T-helper 2 cell (primary cell): ENCODE results near the gene AANAT.
A peak's percentile ranks its signal among the peaks of the same experiment; 100 is the strongest.

ENCODE experiments used
- DNase-seq, 5 experiments: peaks; one replicate each; pipeline versions ENCODE4 v3.0.0 to v3.0.0-alpha.2; 2012 to 2022
- total RNA-seq, 2 donors: gene quantifications; one replicate each; lab custom pipeline; 2026; lab: John Stamatoyannopoulos, UW

Gene AANAT
- 0 to 0.13 reads per million in 2 donors for total RNA-seq

DNA sequence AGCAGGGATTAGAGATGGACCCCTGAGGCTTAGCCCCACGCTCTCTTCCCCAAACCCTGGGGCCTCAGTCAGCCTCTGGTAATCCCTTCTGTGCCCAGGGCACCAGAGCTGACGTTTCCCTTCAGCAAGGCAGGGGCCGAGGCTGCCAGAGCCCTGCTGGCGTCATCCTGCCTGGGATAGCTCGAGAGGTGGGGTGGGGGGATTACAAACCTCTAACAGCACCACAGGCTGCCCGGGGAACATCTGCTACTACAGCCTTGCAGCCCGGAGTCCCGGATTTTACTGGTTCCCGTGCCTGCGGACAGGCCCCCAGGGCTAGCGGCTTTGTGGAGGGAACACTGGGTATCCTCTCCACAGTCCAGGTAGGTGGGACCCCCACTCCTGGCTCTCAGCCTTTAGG, at the start of gene AANAT:
TSS of gene AANAT (plus strand) at position 238 of the 400 bp plus-strand sequence. CDS start 1,144 bp downstream, outside the sequence.
- no peak for DNase-seq

DNA sequence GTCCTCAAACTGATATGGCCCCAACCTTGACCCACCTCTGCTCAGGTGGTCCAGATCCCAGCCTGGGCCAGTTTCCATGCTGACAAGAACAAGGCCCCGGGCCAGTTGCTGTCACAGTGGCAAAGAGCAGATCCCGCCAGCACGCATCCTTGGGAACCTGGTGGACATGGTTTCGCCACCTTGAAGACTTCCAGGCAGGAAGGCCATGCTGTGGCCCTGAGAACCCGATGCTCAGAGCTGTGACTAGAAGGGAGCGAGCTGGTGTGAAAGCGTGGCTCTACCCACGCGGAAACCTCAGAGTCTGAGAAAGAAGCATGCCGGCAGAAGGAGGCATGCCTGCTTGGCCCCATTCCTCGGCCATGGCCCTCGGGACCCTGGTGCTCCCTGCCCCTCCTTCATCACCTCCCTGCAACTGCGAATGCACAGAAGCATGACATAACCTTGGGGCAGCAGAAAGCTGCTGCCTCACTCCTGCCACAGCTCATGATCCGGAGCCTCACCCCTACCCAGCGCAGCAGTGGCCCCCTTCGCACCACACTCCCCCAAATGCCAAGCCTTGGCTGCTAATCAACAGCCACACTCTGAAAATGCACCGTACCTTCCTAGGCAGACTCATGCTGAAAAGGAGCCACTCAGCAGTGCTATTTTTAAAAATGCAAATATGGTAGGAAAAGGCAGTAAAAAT, 47.7 kb upstream of the AANAT start:
- DNase-seq: no peak

DNA sequence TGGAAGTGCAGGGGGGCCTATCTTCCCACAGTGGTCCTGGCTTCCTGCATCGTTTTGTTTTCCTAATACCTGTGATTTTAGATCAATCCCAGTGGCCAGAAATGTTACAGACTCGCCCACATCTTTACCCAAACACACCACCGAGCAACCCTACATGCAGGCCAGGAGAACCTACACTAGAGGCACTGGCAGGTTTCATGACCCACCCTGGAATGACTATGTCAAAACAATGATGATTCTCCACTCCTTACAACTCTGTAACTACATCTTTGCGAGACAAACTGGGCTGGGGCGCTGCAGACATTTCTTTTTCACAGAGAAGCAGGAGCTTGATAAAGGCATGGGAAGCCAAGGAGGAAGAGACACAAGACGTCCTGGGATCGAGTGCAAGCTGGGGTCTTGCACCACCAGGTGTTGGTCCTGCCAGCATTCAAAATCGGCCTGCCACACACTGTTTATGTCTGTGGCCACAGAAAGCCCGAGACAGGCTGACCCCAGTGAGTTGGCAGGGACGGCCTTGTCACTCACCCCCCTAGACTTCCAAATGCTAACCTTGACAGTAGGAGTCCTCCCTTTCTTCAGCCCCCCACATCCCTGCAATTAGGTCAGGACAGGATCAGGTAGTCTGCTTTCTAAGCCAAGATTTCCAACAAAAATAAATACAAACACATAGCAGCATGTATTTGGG, 46.9 kb upstream of the AANAT start:
- no peak for DNase-seq

DNA sequence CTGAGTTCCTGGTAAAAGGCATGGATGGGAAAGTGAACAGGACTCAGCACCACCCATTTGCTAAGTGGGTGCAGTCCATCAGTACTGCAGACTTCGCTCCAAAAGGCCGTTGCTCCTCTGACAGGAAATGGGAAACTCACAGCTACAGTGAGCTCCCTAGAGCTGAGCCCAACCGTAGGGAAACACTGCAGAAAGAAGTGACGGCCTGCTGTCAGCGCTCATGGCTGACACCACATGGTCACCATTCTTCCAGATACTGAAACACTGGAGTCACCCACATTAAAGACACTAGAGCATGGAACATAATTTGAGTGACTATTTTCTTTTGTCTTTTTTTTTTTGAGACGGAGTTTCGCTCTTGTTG, 46.4 kb upstream of the AANAT start:
- no peak for DNase-seq

DNA sequence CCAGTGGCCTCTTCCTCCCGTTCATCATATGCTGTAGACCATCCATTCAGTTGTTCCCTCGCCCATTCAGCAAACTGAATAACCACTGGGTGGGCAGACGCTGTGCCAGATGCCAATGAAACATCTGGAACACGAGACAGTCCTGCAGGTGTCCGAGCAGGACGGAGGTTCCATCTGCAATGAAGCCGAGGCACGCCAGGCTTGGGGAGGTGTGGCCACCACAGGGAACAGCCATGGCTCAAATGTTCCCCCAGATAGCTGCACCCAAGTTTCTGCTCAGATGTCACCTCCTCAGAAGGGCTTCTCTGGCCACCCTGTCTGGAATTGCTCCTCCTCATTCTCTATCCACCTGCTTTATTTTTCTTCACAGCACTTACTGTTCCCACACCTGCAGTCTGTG, 45.0 kb upstream of the AANAT start:
- DNase-seq: no peak

DNA sequence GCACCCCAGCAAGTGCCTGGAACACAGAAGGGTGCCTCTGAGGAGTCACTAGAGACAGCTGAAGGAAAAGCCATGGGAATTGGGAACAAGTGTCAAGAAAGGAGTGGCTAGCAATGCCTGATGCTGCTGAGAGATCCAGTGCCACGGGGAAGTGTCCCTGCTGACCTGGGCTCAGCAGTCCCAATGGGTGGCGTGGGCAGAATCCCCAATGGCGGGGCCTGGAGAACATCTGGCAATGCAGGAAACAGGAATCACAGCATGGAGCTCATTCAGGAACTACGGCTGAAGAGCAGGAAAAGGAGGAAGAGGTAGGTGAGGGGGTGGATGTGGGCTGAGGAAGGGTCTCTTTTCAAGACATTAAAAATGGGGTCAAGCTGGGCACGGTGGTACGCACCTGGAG, 44.5 kb upstream of the AANAT start:
- DNase-seq: no peak

DNA sequence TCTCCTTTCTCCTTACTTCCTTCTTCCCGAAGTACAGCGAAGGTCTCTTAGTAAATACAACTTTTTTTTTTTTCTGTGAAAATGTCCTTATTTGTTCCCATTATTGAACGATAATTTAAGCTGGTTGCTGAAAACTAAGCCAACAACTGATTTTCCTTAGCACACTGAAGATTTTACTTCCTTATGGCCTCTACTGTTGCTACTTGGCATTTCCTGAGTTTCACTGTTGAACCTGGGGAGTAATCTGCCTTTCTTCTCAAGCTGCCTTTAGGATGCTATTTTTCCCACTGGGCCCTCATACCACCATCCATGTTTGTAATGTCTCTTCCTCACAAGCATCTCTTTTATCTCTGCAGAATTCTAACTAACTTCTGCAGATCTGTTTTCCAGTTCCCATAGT, 40.5 kb upstream of the AANAT start:
- no peak for DNase-seq

DNA sequence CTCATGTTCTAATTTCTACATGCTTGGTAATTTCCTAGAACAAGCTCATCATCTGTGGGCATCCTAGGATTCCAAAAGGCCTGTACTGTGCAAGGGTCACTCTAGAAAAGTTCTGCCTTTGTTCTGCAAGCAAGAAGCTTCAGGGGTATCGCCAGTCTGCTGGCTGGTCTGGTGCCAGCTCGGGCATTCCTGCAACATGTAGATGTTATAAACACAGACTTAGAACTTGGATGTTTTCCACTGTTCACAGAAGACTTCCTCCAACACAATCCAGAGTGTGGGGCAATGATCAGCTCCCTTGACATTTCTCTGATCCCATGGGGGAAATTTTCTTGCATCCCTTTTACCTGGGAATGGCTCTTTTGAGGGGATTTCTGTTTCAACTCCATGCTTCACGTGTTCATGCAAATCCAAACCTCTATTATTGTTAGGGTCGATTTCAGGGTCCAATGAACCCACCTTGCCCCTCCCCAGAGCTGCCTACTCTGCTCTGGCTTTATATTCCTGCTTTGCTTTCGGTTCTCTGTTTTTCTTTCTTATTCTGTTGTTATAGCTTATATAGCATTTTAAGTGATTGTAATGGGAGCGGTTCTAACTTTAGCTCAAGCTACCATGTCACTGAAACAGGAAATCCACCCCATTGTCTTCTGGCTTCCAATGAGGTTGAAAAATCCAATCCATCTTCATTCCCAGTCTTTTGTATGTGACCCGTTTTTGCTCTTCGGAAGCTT, 39.7 kb upstream of the AANAT start:
- DNase-seq: no peak

DNA sequence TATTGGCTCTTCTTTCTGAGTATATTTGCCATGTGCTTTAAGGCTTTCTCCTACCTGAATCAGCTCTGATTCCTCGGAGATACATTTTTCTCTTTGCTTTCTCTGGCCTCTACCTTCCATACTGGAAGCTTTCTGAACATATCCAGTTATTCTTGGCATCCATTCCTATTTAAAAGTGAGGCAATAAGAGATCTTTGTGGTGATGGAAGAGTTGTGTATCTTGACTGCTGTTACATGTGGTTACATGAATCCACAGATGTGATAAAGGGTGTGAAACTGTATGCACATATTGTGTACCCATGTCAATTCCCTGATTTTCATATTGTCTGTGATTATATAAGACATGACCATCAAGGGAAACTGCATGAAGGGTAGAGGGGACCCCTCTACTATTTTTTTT, 38.9 kb upstream of the AANAT start:
- no peak for DNase-seq

DNA sequence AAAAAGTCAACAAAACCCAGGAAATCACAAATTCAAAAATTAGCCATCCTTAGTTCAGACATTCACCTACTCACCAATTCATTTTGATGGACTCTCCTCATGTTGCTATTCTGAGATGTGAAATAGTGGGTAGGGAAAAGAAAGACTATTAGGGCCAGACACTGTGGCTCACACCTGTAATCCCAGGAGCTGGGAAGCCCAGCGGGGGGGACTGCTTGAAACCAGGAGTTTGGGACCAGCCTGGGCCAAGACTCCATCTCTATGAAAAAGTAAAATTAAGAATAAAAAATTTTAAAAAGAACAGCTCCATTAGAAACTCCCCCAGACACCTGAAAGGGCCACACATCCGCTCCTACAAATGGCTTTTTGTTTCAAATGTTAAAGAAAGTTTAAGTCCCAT, 35.9 kb upstream of the AANAT start:
- no peak for DNase-seq

DNA sequence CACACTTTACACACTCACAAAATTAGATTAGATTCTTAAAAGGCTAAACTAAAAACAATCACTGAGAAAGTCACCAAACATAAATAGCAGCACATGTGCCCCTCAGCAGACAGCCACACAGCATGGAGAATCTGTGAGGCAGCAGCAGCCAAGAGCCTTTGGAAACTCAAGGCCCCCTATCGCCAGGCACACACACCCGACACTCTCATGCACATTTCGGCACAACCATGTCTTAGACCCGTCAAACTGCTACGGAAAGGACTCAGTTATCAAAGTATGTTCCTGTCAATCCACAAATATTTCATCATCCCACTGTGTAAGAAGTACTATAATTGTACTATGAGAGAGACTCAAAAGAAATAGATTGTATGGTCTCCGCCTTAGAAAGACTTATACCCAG, 35.4 kb upstream of the AANAT start:
- DNase-seq: no peak

DNA sequence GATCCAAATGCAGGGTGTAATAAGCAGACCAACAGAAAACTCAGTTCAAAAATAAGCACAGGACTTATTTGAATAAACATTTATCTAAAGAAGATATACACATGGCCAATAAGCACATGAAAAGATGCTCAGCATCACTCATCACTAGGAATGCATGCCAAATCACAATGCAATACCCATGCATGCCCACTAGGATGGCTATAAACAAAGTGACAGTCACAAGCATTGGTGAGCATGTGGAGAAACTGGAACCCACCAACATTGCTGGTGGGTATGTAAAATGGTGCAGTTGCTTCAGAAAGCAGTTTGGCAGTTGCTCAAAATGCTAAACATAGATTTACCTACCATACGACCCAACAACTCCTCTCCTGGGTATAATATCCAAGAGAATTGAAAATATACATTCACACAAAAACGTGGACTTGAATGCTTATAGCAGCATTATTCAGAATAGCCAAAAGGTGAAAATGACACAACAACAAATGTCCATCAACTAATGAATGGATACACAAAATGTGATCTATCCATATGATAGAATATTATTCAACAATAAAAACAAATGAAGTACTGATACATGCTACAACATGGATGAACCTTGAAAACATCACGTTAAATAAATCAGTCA, 34.6 kb upstream of the AANAT start:
- DNase-seq: peak in 1 of 5 experiments; percentile 44

DNA sequence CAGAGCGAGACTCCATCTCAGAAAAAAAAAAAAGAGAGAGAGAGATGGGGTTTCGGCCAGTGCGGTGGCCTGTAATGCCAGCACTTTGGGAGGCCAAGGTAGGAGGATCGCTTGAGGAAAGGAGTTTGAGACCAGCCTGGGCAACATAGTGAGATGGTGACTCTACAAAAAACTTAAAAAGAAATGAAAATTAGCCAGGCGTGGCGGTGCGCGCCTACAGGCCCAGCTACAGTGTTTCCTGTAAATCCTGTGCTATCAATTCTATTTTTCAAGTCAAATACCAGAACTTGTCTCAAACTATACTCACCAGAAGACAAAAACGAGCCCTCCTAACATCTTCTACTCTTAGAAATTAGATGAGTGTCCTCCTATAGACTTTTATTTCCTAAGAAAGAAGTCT, 33.7 kb upstream of the AANAT start:
- DNase-seq: no peak

DNA sequence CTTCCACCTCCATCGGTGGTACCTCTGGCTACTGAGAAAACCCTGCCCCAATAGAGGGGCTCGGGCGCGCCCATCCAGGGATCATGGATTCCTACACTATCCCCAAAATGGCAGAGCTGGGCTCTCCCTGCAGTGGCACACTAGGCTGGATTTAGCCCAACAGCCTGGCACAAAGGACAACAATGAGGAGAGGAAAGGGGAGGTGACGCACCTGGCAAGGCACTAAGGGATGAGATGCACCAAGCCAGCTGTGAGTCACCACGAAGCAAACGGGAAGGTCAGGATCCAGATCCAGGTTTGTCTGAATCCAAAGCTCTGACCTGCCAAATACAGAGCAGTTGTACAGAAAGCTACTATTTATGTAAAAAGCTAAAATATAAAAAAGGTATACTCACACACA, 32.5 kb upstream of the AANAT start:
- DNase-seq: no peak

DNA sequence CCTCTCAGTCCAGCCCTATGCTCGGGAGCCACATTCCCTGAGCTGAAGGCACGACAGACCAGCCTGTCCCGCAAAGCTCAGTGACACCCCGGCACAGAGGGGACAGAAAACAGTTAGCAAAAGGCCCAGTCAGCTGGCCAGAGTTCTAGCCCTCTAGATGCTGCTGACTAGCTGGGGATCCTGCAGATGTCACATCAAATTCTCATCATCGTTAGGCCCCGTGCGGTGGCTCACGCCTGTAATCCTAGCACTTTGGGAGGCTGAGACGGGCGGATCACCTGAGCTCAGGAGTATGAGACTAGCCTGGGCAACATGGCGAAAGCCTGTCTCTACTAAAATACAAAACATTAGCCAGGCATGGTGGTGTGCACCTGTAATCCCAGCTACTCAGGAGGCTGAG, 31.7 kb upstream of the AANAT start:
- DNase-seq: no peak

DNA sequence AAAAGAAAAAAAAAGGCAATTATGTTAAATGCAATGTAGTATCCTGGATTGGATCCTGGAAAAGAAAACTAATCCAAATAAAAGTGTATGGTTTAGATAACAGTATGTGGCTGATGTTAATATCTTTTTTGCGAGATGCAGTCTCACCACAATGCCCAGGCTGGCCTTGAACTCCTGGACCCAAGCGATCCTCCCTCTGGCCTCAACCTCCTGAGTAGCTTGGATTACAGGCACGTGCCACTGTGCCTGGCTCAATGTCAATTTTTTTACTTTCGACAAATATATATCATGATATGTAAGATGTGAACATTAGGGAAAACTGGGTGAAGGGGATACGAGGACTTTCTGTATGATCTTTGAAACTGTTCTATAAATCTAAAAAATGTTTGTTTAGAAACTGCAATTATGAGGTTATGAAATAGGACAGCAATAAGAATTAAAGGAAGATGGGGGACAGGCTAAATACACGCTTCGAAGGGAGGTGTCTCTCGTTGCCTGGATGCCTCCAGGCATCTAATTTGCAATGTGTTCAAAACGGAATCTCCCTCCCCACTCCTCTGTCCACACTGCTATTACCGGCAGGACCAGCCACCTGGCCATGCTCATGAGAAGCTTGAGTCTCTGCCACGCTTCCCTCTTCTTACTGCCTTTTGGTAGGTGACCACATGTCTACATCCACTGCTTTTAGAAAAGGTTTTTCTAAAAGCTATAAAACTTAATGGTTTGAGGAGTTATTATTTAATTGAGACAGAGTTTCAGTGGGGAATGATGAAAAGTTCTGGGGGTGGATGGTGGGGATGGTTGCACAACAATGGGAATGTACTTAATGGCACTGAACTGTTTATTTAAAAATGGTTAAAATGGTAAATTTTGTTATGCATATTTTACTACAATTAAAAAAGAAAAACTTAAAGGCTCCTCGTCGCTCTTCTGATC, 29.7 kb upstream of the AANAT start:
- DNase-seq: no peak

DNA sequence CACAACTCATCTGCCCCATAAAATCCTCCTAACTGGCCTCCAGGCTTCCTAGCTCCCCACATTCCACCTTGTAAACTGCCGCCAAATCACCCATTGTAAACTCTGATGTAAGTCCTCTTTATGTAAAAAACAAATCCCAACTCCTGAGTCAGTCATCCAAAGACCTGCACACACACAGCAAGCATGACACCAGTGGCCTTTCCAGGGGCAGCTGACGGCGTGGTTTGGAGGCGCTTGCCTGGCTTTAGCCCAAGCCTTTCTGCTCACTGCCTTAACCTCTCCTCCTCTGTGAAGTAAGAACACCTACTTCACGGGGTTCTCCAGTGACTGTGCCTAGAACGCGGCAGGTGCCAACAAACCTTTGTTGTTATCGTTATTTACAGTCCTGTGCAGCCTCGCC, 28.5 kb upstream of the AANAT start:
- DNase-seq: no peak

DNA sequence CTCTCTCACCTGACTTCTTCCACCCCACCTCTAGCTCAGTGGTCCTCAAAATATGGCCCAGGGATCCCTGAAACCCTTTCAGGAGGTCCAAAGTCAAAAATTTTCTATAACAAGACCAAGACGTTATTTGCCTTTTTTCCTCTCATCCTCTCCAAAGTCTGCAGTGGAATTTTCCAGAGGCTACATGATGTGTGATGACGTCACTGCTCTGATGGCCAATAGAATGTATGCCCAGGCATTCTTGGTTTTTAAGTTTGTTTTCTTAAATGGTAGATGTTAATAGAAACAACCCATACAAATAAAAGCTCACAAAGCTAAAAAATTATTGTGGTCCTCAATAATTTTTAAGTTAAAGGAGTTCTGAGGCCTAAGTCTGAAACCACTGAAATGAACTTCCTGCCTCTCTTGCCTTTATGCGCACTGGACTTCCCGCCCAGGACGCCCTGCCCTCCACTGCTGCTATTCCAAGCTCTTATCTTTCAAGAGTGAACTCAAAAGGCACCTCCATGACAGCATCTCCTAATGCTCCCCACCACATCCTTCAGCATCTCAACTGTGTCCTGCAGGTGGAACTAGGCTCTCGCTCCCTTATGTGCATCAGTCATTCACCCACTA, 28.0 kb upstream of the AANAT start:
- no peak for DNase-seq

DNA sequence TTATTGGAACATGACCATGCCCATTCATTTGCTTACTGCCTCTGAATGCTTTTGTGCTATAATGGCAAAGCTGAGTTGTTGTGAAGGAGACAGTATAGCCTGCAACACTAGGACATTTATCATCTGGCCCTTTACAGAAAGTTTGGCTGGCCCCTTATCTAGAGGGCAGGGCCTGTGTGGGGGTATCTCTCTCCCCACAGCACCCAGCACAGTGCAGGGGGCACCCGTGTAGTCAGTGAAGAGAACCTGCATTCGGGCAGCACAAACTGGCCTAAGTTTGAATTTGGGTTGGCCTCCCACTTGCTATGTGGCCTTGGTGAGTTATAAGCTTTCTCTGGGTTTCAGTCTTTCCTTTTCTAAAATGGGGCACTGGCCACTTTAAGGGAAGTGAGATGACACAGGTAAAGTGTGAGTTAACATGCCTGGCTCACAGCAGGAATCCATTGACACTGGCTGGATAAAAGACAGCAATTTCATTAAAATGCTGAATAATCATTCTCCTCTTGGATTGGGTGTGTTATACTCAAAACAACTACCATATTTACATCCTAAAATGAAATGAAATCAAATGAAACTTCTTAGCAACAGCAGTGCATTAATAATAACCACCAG, 26.5 kb upstream of the AANAT start:
- no peak for DNase-seq

DNA sequence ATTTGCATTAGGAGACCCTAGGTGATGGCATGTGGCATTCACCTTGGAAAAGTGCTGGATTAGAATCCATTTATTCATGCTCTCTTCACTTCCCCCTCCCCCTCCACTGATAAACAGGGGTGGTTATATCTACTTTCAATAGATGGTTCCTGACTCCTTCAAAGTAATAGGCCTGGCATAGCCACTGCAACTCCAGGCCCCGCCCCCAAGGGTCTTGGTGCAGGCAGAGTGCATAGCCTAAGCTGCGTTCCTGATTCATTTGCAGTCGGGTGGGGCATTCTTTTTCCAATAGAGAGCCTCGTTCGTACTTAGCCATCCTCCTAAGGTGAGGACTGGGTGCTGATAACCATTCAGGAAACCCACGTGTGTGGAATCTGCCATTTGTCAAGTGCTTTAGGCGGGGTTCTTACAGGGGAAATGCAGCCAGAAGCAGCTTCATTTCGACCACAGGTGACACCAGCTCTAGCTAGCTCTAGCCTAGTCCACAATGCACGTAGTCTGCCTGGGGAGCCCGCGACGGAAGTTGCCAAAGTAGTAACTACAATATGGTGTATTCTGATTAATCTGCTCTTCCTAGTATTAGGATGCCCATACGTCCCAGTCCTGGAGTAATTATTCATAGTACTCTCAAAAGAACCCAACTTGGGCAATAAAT, 25.6 kb upstream of the AANAT start:
- no peak for DNase-seq
